Activated CD4-positive, alpha-beta T cell treated with anti-CD3 and anti-CD28 coated beads, Interleukin-2, amount 50 U/mL, for 16 hours (primary cell): ENCODE results near the gene SP4.
A peak's percentile ranks its signal among the peaks of the same experiment; 100 is the strongest.

Experiments
- DNase-seq: peaks from one replicate; pipeline ENCODE4 v3.0.0-alpha.2; 2020

Gene SP4

GRCh38 chr7:21448974-21449373, 21.1 kb downstream of the SP4 start:
- DNase-seq = no peak

GRCh38 chr7:21450076-21450475, 22.2 kb downstream of the SP4 start:
- no peak for DNase-seq

GRCh38 chr7:21450941-21451340, 23.1 kb downstream of the SP4 start:
- no peak for DNase-seq

GRCh38 chr7:21454182-21454581, 26.3 kb downstream of the SP4 start:
- DNase-seq = no peak

DNA sequence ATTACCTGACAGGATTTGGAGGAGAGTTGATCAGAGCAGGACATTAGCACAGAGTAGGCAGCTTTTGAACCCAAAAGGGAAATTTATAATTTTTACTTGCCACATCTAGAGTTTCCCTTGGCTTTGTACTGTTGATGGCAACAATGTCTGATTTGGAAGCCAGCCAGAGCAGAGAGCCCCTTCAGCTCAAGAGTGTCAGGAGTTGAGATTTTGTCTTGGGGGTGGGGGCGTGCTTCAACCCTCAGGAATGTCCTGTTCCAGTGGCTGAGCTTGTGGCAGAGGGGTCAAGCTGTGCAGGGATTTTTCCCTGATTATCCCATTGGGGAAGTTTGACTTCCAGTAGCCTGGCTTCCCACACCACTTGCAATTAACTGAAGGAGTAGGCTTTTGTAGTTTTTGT, 27.0 kb downstream of the SP4 start:
- DNase-seq = no peak

DNA sequence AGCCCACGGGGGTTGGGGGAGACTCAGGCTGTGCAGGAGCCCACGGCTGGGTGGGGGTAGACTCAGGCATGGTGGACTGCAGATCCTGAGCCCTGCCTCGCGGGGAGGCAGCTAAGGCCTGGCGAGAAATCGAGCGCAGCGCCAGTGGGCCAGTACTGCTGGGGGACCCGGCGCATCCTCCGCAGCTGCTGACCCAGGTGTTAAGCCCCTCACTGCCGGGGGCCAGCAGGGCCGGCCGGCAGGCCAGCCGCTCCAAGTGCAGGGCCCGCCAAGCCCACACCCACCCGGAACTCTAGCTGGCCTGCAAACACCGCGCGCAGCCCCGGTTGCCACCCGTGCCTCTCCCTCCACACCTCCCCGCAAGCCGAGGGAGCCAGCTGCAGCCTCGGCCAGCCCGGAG, 33.4 kb downstream of the SP4 start:
- DNase-seq = no peak

GRCh38 chr7:21462081-21462480, 34.2 kb downstream of the SP4 start:
- DNase-seq = no peak

DNA sequence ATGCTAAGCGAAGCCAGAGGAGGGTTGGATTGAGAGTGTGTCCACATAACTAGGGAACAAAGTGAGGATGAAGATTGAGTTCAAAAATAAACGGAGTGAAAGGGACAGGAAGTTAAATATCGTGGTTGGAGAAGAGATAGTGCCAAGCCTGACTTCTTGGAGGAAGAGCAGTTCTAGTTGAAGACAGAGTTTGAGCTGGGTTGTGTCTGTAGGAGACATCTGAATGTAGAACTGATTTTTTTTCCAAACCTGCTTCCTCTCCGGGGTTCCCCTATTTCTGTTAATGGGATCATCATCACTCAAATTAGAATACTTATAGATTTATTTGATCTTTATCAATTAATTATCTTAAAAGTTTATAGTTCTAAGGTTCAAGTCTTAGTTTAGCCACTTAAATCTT, 35.6 kb downstream of the SP4 start:
- no peak for DNase-seq

DNA sequence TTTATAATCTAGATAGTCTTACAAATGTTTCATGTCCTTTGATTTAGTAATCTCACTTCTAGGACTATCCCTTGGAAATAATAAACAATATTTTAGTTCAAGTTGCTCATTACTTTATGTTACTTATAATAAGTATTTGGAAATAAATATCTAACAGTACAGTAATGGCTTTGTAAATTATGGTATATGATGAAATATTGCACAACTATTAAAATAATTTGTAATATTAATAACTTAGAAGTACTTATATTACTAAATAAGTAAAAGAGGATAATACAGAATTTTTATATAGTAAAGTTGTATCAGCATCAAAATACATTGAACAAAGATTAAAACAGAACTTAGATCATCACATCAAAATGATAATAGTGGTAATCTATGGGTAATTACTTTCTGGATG, 41.1 kb downstream of the SP4 start:
- DNase-seq = no peak

DNA sequence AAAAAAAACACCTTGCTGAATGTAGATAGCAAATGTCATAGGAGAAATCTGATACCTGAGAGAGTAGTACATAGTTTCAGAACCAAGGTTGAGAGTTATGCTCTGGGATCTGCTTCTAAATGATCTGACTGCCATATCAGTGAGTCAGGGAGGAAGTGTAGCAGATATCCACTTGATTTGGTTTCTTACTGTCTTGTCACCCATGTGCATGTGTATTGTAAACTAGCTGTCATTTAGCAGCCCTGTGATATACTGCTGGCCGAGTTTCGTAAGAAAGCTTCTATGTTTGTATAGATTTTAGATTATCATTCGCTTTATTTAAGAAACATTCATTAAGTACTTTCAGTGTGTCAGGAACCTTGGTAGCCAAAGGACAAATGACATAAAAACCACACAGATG, 42.0 kb downstream of the SP4 start:
- DNase-seq = no peak

- DNase-seq = no peak
These were observed 44.1 kb downstream of the SP4 start for GRCh38 chr7:21472029-21472428.

- DNase-seq = no peak
These were observed 48.5 kb downstream of the SP4 start for GRCh38 chr7:21476429-21476828.

DNA sequence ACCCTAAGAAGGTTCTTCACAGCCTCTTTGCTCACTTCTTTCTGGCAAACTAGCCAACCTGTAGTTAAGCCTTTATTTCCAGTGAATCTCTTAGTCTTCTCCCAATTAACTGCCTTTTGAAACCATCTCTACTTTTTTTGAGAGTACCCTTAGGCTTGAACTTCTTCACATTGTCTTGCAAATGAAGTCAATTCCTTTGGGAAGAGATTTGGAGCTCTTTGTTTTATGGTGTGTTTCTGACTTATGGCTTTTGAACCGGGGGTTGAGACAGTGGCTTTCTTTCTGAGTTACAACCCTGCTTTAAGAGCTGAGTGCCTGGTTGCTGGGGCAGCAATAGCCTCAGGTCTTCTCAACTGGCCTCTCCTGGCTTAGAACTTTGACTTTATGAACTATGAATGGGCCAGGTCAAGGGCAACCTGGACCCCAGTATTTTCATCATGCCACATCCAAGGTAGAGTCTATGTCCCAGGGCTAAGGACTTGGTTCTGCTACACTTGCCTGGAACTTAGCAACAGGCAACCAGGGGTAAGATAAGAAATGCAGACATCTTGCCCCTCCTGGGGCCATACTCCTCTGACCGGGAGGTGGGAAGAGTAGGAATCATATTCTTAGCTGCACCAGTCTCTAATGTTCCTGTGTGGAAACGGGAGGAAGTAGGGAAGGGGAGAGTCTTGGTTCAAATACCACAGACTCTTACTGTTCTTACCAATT, 53.0 kb downstream of the SP4 start:
- DNase-seq = no peak

DNA sequence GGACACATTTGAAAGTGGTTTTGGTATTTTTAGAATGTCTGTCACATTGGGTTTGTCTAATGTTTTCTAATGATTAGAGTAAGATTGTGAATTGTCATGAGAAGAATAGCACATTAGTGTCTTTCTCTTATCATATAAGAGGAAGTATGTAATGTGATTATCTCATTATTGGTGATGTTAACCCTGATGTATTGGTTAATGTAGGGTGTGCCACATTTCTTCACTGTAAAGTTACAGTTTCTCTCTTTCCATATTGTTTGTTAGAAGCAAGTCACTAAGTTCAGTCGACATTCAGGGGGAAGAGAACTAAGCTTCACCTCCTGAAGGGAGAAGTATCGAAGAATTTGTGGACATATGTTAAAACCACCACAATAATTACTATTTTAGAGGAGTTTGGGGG, 58.6 kb downstream of the SP4 start:
- DNase-seq = no peak

DNA sequence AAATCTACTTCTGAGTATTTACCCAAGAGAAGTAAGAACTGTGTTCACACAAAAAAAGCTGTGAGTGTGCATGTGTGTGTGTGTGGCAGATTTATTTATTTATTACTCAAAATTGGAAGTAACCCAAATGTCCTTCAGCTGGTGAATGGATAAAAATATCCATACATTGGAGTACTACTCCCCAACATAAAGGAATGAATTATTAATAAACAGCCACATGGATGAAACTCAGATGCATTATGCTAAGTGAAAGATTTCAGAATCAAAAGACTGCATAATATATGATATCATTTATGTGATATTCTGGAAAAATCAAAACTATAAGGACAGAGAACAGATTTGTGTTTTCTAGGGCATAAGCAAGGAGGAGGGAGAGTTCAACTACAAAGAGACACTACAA, 67.8 kb downstream of the SP4 start:
- DNase-seq = no peak

- no peak for DNase-seq
These were observed 69.2 kb downstream of the SP4 start for GRCh38 chr7:21497072-21497471.

- DNase-seq = no peak
These were observed 72.4 kb downstream of the SP4 start for GRCh38 chr7:21500117-21500832.

GRCh38 chr7:21504021-21504420, 76.1 kb downstream of the SP4 start:
- DNase-seq = no peak

DNA sequence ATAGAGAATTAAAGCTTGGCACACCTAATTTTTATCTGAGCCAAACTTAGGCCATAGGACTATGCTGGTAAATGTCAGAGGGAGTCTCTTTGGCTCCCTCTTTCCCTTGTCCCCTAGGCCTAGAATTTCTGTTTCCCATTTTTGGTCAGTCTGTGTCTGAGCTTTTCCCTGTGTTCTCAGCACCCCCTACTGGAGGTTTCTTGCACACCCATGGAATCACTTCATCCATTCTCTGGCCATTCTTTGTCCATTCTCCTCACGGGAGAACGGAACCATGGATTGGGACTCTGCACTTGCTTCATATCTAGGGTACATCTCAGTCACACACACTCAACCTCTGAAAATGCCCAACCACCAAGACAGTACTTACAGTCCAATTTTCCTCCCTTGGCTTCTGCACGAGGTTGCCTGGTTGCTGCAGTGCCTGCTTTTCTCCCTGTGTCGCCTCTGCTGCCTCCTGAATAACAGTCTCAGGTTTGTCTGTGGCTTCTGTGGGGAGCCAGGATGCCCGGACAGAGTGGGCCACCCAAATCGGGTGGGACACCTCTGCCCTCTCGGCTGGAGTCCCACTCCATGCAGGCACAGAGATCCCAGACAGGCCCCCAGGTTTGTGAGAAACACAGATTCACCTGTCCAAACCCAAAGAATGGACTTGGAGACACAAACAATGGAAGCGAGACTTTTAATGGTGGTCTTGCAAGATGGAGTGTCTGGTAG, 79.9 kb downstream of the SP4 start:
- DNase-seq = peak; percentile 19

DNA sequence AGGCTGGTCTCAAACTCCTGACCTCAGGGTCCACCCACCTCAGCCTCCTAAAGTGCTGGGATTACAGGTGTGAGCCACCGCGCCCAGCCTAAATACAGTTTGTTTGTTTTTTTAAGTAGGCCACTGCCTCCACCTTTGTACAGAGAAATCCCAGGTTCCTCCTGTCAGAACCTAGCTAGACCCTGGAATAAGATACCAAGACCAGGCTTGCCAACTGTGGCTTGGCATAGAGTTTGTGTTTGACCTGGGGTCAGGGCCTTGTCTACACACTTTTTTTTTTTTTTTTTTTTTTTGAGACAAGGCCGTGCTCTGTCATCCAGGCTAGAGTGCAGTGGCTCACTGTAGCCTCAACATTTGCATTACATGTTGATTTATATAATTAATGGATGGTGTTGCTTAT, 80.7 kb downstream of the SP4 start:
- no peak for DNase-seq

GRCh38 chr7:21514062-21514461, 86.2 kb downstream of the SP4 start:
- DNase-seq = no peak

GRCh38 chr7:21524680-21525079, 96.8 kb downstream of the SP4 start:
- no peak for DNase-seq

DNA sequence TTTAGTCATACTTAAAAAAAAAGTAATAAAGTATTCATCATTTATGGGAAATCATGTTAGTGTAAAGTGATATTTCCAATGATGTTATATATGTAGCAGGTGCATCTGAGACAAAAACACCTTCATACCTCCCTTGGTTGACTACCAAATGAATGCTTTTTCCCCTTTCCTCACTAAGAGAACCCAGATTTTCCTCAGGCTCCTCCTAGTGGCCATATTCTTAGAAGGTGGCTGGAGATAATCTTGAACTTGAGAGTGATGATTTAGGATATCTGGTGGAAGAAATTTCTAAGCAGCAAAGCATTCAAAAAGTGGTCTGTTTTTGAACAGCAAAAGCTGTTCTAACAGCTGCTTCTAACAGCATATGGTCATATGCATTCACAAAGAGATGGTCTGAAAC, 98.1 kb downstream of the SP4 start:
- no peak for DNase-seq

GRCh38 chr7:21526448-21526847, 98.6 kb downstream of the SP4 start:
- no peak for DNase-seq
